ENCODE measurements around the gene DTL. TPM values are rescaled to one million over a fixed set of nuclear protein-coding genes. Genes with fewer than 3 reads are reported as not detected.

The DTL gene
- total and polyA plus RNA-seq, 2 of the 13 experiments (the other 11 are each of a cell fraction or from before 2014, with no cell fraction given), result 10.4 to 32.8 TPM

DNA sequence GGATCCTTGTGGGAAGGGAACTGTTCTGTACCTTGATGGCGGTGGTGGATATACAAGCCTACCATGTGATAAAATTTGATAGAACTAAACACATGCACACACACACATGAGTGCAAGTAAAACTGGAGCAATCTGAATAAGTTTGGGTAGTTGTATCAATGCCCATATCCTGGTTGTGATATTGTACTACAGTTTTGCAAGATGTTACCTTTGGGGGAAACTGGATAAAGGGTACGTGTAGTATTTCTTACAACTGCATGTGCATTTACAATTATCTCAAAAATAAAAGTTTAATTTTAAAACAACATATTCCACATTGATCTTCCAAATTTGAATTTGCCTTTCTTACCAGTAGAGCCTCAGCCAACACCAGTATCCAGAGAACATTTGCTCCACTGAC, 99.6 kb downstream of the DTL start:
- Histone ChIP-seq H3K9me3 (ENCODE audit: low read length) (no peaks in the 10 kb centered on the region), H3K79me2 (ENCODE audit: insufficient read depth, low read length) (no peaks in the 10 kb centered on the region), H3K4me2 (ENCODE audit: low read depth, low read length) (no peak overlapping the region), H3K36me3 (replicated peaks in 1 of 2; ENCODE audit: control insufficient read depth in 1 of 2, insufficient read depth in 2 of 2, low read length in 2 of 2) (no peaks in the 10 kb centered on the region), H2AFZ (ENCODE audit: low read length) (no peak overlapping the region), H4K20me1 (ENCODE audit: insufficient read depth, low read length) (no peaks in the 10 kb centered on the region), H3K9ac (ENCODE audit: insufficient read depth, low read depth, low read length) (no peak overlapping the region), H3K4me3 (replicated peaks in 1 of 3; ENCODE audit: insufficient read depth in 1 of 3, low read depth in 2 of 3, low read length in 3 of 3) (no peak overlapping the region), H3K27ac (ENCODE audit: extremely low read length, insufficient read depth, low read length) (no peak overlapping the region), H3K27me3 (ENCODE audit: control insufficient read depth in 1 of 2, insufficient read depth in 2 of 2, low read length in 2 of 2) (no peaks in the 10 kb centered on the region), H3K4me1 (ENCODE audit: insufficient read depth, low read length) (peaks cover 7% of the 10 kb centered on the region; the same call in 1 of the 2 replicates)
- BruUV-seq (replicated peaks), result no TSS peak
- CTCF ChIA-PET (ENCODE audit: low intra/inter-chr PET ratio, low total read pairs), result no interaction called here
- in situ Hi-C loops (cut with HindIII; ENCODE audit: extremely low pct_ligation_motif_present, low pct_unique_long_range_greater_than_20kb), result no loop called here
- ATAC-seq (no peak), FAIRE-seq (no peak), DNase-seq (ENCODE audit: low spot score) (no peak)
- no peak for TF ChIP-seq HHEX (CRISPR knock-in tag; IDR thresholded peaks at IDR 0.05)
- TF ChIP-seq, protein P1, sequence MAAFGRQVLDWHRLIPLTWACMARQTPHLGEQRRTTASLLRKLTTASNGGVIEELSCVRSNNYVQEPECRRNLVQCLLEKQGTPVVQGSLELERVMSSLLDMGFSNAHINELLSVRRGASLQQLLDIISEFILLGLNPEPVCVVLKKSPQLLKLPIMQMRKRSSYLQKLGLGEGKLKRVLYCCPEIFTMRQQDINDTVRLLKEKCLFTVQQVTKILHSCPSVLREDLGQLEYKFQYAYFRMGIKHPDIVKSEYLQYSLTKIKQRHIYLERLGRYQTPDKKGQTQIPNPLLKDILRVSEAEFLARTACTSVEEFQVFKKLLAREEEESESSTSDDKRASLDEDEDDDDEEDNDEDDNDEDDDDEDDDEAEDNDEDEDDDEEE (CRISPR knock-in tag; IDR thresholded peaks at IDR 0.05), result no peak
- no peak for TF ChIP-seq ISL2 (CRISPR knock-in tag; IDR thresholded peaks at IDR 0.05)
- TF ChIP-seq ATAD3A (CRISPR knock-in tag; IDR thresholded peaks at IDR 0.05), result no peak
- no peak for TF ChIP-seq AHR (CRISPR knock-in tag; IDR thresholded peaks at IDR 0.05)
- no peak for TF ChIP-seq ZNF263 (CRISPR knock-in tag; IDR thresholded peaks at IDR 0.05)
- POLR2A ChIA-PET, result no interaction called here
- intact Hi-C loops (cut with micrococcal nuclease; ENCODE audit: unreplicated experiment), result no loop called here
- WGBS (ENCODE audit: low lambda C conversion rate), result 98% methylated on average over 2 of the region's 2 CpGs

DNA sequence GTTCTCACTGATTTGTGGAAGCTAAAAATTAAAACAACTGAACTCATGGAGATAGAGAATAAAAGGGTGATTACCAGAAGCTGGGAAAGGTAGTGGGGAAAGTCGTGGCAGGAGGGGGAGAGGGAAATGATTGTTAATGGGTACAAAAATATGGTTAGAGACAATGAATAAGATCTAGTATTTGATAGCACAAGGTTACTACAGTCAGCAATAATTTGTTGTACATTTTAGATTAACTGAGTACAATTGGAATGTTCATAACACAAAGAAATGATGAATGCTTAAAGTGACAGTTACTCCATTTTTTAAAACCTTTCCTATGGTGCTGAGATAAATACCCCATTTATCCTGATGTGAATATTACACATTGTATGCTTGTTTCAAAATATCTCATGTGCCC, 102.3 kb downstream of the DTL start:
- no peak for TF ChIP-seq HNRNPL (IDR thresholded peaks at IDR 0.05; ENCODE audit: low read depth, low read length)
- TF ChIP-seq ZNF83 (CRISPR knock-in tag; IDR thresholded peaks at IDR 0.05; ENCODE audit: borderline replicate concordance), result no peak
- TF ChIP-seq SP140L (CRISPR knock-in tag; IDR thresholded peaks at IDR 0.05; ENCODE audit: borderline replicate concordance), result no peak
- no peak for TF ChIP-seq CREM (IDR thresholded peaks at IDR 0.05)
- TF ChIP-seq CREM (CRISPR knock-in tag; IDR thresholded peaks at IDR 0.05), result no peak
- no peak for TF ChIP-seq DNMT1 (CRISPR knock-in tag; IDR thresholded peaks at IDR 0.05)
- 0 out of 4 replicates have a peak, but pooled peaks of 1 of the 2 experiments have one; percentile 1 for TF ChIP-seq MAFK (conservative IDR thresholded peaks at IDR 0.05 in 1 of 2, IDR thresholded peaks at IDR 0.05 in 1 of 2; ENCODE audit: low read length in 2 of 2)
- TF ChIP-seq BATF2 (CRISPR knock-in tag; IDR thresholded peaks at IDR 0.05), result no peak
- H3K9ac ChIP-seq (ENCODE audit: insufficient read depth, low read depth, low read length), result no peak overlapping the region
- CTCF ChIA-PET (ENCODE audit: low intra/inter-chr PET ratio, low total read pairs), result no interaction called here
- in situ Hi-C loops (cut with HindIII; ENCODE audit: extremely low pct_ligation_motif_present, low pct_unique_long_range_greater_than_20kb) (no loop called here), intact Hi-C loops (cut with micrococcal nuclease; ENCODE audit: unreplicated experiment) (no loop called here)
- H3K4me3 ChIP-seq (replicated peaks in 1 of 3; ENCODE audit: insufficient read depth in 1 of 3, low read depth in 2 of 3, low read length in 3 of 3), result no peak overlapping the region
- H3K9me3 ChIP-seq (ENCODE audit: low read length), result no peaks in the 10 kb centered on the region
- no peak for ATAC-seq
- H3K4me2 ChIP-seq (ENCODE audit: low read depth, low read length), result no peak overlapping the region
- 81% methylated on average over 1 of the region's 1 CpG for WGBS (ENCODE audit: low lambda C conversion rate)
- no peaks in the 10 kb centered on the region for H3K79me2 ChIP-seq (ENCODE audit: insufficient read depth, low read length)
- no peak for DNase-seq (ENCODE audit: low spot score)
- BruUV-seq (replicated peaks), result no TSS peak
- H4K20me1 ChIP-seq (ENCODE audit: insufficient read depth, low read length), result no peaks in the 10 kb centered on the region
- H3K4me1 ChIP-seq (ENCODE audit: insufficient read depth, low read length), result no peaks in the 10 kb centered on the region
- no peaks in the 10 kb centered on the region for H3K27me3 ChIP-seq (ENCODE audit: control insufficient read depth in 1 of 2, insufficient read depth in 2 of 2, low read length in 2 of 2)
- no peaks in the 10 kb centered on the region for H3K36me3 ChIP-seq (replicated peaks in 1 of 2; ENCODE audit: control insufficient read depth in 1 of 2, insufficient read depth in 2 of 2, low read length in 2 of 2)
- POLR2A ChIA-PET, result no interaction called here
- FAIRE-seq, result no peak
- H2AFZ ChIP-seq (ENCODE audit: low read length), result no peak overlapping the region
- no peak overlapping the region for H3K27ac ChIP-seq (ENCODE audit: extremely low read length, insufficient read depth, low read length)

Data from HepG2 (cell line).